ENCODE measurements around the gene C19orf33. TPM values are rescaled to one million over a fixed set of nuclear protein-coding genes. Genes with fewer than 3 reads are reported as not detected.

C19orf33 gene
- total RNA-seq, 1 experiment from 2014 or later: 135 TPM

Other genes with a start within 250 kb of the C19orf33 start
- gene DPF1, start 80.0 kb upstream of the C19orf33 start, total RNA-seq (2021; ENCODE audit: unreplicated experiment): 9.7 TPM
- 0.84 TPM for gene PPP1R14A, start 47.9 kb upstream of the C19orf33 start, total RNA-seq (2021; ENCODE audit: unreplicated experiment)
- gene SPINT2, start 39.7 kb upstream of the C19orf33 start, total RNA-seq (2021; ENCODE audit: unreplicated experiment): 500 TPM
- 67.5 TPM for gene YIF1B, start 11.7 kb downstream of the C19orf33 start, total RNA-seq (2021; ENCODE audit: unreplicated experiment)
- 11.0 TPM for gene KCNK6, start 15.6 kb downstream of the C19orf33 start, total RNA-seq (2021; ENCODE audit: unreplicated experiment)
- gene CATSPERG, start 31.6 kb downstream of the C19orf33 start, total RNA-seq (2021; ENCODE audit: unreplicated experiment): 3.5 TPM
- 195 TPM for gene PSMD8, start 70.3 kb downstream of the C19orf33 start, total RNA-seq (2021; ENCODE audit: unreplicated experiment)
- 0.47 TPM for gene GGN, start 83.8 kb downstream of the C19orf33 start, total RNA-seq (2021; ENCODE audit: unreplicated experiment)
- gene SPRED3, start 84.4 kb downstream of the C19orf33 start, total RNA-seq (2021; ENCODE audit: unreplicated experiment): 3.4 TPM
- gene FAM98C, start 98.8 kb downstream of the C19orf33 start, total RNA-seq (2021; ENCODE audit: unreplicated experiment): 33.8 TPM
- gene RASGRP4, start 122.0 kb downstream of the C19orf33 start, total RNA-seq (2021; ENCODE audit: unreplicated experiment): not detected
- gene RYR1, start 129.4 kb downstream of the C19orf33 start, total RNA-seq (2021; ENCODE audit: unreplicated experiment): 4.1 TPM